Brain microvascular endothelial cell (primary cell): ENCODE data around the gene SLC5A6.

Source experiments
- DNase-seq: peaks from one replicate; pipeline ENCODE4 v3.0.0-alpha.2; 2020
- H3K27ac ChIP-seq: fragments of 250-450 bp; sonication (Bioruptor Pico); 2 replicates; pipeline ENCODE4 v1.5.1; 2020; ENCODE audit warnings: mild to moderate bottlenecking, moderate library complexity
- H3K27me3 ChIP-seq: fragments of 250-450 bp; sonication (Bioruptor Pico); replicated peaks from 2 replicates; pipeline ENCODE4 v1.5.1; 2020; ENCODE audit warnings: mild to moderate bottlenecking
- H3K36me3 ChIP-seq: fragments of 250-450 bp; sonication (Bioruptor Pico); replicated peaks from 2 replicates; pipeline ENCODE4 v1.5.1; 2020; ENCODE audit warnings: mild to moderate bottlenecking
- H3K4me3 ChIP-seq: 2 replicates; pipeline ENCODE4 v1.5.1; 2011; ENCODE audit warnings: low read depth, mild to moderate bottlenecking, control low read depth, low read length, moderate library complexity
- in situ Hi-C: cut with HindIII; loops from 2 replicates; pipeline ENCODE4 v1.10.0; 2017; ENCODE audit warnings: low sequenced_read_pairs, low pct_ligation_motif_present
- TF ChIP-seq, protein P1 (sequence below): IDR thresholded peaks from 2 replicates; pipeline ENCODE4 v1.5.1; 2011; ENCODE audit warnings: low read depth, mild to moderate bottlenecking, moderate library complexity, low read length, control low read depth, inconsistent platforms; ENCODE audit errors: missing control alignments

SLC5A6 gene

DNA sequence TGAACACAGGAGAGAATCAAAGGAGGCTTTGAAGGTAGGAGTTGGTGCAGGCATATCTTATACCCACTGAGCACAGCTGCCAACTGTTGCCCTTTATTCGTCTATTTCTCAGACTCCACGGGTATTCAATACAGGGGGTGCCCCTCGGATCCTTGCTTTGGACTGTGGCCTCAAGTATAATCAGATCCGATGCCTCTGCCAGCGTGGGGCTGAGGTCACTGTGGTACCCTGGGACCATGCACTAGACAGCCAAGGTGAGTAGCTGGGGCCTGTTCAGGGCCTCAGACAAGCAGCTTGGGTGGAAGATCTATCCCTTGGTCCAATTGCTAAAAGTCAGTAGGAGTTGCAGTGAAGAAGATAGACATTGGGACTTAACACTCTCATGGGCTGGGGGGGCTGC is 10.3 kb upstream of the SLC5A6 start:
- in situ Hi-C loops: no loop called here
- Histone ChIP-seq H3K27ac (no peak overlapping the region), H3K4me3 (no peak overlapping the region), H3K36me3 (peaks cover 63% of the 10 kb centered on the region), H3K27me3 (no peaks in the 10 kb centered on the region)
- TF ChIP-seq, protein P1, sequence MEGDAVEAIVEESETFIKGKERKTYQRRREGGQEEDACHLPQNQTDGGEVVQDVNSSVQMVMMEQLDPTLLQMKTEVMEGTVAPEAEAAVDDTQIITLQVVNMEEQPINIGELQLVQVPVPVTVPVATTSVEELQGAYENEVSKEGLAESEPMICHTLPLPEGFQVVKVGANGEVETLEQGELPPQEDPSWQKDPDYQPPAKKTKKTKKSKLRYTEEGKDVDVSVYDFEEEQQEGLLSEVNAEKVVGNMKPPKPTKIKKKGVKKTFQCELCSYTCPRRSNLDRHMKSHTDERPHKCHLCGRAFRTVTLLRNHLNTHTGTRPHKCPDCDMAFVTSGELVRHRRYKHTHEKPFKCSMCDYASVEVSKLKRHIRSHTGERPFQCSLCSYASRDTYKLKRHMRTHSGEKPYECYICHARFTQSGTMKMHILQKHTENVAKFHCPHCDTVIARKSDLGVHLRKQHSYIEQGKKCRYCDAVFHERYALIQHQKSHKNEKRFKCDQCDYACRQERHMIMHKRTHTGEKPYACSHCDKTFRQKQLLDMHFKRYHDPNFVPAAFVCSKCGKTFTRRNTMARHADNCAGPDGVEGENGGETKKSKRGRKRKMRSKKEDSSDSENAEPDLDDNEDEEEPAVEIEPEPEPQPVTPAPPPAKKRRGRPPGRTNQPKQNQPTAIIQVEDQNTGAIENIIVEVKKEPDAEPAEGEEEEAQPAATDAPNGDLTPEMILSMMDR: no peak
- DNase-seq: no peak

DNA sequence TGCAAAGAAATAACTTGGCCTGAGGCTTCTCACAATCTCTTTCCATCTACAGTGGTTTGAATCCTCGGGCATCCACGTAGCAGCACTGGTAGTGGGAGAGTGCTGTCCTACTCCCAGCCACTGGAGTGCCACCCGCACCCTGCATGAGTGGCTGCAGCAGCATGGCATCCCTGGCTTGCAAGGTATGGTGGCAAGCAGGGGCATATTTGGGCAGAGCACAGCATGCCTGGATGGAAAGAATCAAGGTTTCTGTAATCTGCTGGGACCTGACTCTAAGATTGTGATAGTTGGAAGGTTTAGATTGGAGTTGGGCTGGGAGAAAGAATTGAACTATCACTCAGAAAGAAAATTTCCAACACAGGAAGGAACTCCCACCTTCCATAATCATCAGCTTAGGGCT is 9.1 kb upstream of the SLC5A6 start:
- peaks cover 52% of the 10 kb centered on the region for H3K36me3 ChIP-seq
- in situ Hi-C loops: no loop called here
- TF ChIP-seq, protein P1: no peak
- H3K27ac ChIP-seq: no peak overlapping the region
- DNase-seq: no peak
- no peaks in the 10 kb centered on the region for H3K27me3 ChIP-seq
- H3K4me3 ChIP-seq: no peak overlapping the region

DNA sequence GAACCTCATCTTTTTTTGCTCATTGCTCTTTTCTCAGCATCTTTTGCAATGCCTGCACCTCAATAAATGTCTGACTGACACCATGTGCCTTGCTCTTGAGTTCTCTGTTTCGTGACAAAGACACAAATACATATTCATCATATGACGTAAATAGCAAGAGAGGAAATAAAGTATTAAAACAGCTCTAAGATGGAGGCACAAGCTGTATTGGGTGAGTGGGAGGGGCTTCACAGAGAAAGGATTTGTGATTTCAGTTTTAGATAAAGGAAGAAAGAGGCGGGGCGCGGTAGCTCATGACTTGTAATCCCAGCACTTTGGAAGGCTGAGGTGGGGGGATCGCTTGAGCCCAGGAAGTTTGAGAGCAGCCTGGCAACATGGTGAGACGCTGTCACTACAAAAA is 8.0 kb upstream of the SLC5A6 start:
- TF ChIP-seq, protein P1: no peak
- Histone ChIP-seq H3K27ac (no peak overlapping the region), H3K27me3 (no peaks in the 10 kb centered on the region), H3K4me3 (no peak overlapping the region), H3K36me3 (peaks cover 43% of the 10 kb centered on the region)
- in situ Hi-C loops: no loop called here
- no peak for DNase-seq

DNA sequence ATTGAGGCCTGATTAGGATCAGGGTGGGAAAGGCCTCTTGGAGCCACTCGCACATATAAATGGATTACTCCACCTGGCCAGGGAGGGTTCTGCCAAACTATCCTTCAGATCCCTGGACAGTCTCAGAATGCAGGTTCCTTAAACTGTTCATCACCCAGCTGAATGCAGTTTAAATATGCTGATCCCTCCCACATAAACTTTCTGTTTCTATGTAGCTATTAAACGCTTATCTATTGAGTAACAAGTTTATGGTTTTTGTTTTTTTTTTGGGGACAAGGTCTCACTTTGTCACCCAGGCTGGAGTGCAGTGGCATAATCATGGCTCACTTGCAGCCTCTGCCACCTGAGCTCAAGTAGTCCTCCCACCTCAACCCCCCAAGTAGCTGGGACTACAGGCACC is 7.0 kb upstream of the SLC5A6 start:
- TF ChIP-seq, protein P1: no peak
- no peak for DNase-seq
- no peak overlapping the region for H3K4me3 ChIP-seq
- no peak overlapping the region for H3K27ac ChIP-seq
- in situ Hi-C loops: no loop called here
- no peaks in the 10 kb centered on the region for H3K27me3 ChIP-seq
- peaks cover 33% of the 10 kb centered on the region for H3K36me3 ChIP-seq

DNA sequence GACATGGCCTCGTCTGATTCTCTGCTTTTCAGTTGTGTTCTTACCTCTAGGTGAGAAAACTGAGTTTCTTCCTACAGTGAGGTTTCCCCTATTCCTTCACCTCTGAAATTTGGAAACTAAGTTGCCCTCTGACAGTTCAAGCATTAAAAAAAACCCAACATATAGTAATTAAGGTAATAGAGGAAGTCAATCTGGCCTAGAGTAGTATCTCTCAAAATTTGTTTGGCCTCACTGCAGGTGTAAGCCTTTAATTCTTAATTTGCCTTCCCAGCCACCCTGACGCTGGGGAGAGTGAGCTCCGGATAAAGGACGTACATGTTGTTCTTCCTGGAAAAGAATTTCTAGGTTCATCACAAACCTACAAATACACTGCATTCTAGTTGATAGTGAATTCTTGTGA is 6.5 kb upstream of the SLC5A6 start:
- Histone ChIP-seq H3K4me3 (peak overlapping the region; percentile 90), H3K27ac (no peak overlapping the region), H3K27me3 (no peaks in the 10 kb centered on the region), H3K36me3 (peaks cover 28% of the 10 kb centered on the region)
- TF ChIP-seq, protein P1: no peak
- in situ Hi-C loops: no loop called here
- no peak for DNase-seq

DNA sequence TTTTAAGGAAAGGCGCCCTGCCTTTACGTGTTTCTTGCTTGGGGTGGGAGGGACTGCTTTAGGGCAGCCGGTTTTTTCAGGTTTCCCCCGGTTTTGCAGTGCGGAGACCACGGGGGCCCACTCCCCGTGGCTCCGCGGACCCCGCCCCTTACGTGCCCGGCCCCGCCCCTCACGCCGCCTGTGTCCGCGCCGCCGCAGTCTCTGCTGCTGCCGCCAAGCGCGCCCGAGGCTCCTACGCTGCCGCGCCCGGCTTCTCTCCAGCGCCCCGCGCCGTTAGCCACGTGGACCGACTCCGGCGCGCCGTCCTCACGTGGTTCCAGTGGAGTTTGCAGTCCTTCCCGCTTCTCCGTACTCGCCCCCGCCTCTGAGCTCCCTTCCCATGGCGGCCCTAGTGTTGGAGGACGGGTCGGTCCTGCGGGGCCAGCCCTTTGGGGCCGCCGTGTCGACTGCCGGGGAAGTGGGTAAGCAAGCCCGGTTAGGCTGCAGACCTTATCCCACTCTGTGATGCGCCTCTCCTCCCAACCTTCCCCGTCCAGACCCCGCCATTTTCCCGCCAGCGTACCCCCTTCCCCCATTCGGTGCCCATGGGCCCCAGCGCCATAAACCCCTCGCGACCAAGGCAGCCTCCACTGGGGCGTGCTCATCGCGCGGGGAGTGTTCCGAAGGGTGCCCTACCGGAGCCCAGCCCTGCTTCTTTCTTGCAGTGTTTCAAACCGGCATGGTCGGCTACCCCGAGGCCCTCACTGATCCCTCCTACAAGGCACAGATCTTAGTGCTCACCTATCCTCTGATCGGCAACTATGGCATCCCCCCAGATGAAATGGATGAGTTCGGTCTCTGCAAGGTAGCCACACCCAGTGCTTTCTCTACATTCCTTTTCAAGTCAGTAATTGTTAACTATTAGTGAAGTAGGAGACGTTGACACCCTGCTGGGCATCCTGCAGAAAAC is 5.4 kb upstream of the SLC5A6 start, which contains the start of gene CAD:
Gene CAD, plus strand, starts transcription at position 197 of the 949 bp plus-strand sequence. Its CDS starts 183 bp downstream, at position 380.
- TF ChIP-seq, protein P1: peak; percentile 7
- Histone ChIP-seq H3K27me3 (no peaks in the 10 kb centered on the region), H3K4me3 (peak within 1 kb of the TSS; percentile 90), H3K36me3 (peaks cover 19% of the 10 kb centered on the region), H3K27ac (peak within 1 kb of the TSS; percentile 69)
- DNase-seq: peak; percentile 77
- in situ Hi-C loops: no loop called here
